Suprapubic skin (tissue), 4 donors: ENCODE data around the gene AUTS2. TPM values are rescaled to one million over a fixed set of nuclear protein-coding genes. Genes with fewer than 3 reads are reported as not detected.

Source experiments
- DNase-seq, 2 donors: peaks; one replicate each; pipeline ENCODE4 v3.0.0-alpha.2; 2019; ENCODE audit warnings: low spot score in 2 of 2
- H3K27ac ChIP-seq: fragments of 200-600 bp; sonication (generic); one replicate; pipeline ENCODE4 v1.5.1; 2019
- H3K27me3 ChIP-seq: fragments of 200-600 bp; sonication (generic); one replicate; pipeline ENCODE4 v1.5.1; 2019
- H3K36me3 ChIP-seq: fragments of 200-600 bp; sonication (generic); one replicate; pipeline ENCODE4 v1.5.1; 2019
- H3K4me1 ChIP-seq: fragments of 200-600 bp; sonication (generic); one replicate; pipeline ENCODE4 v1.5.1; 2019
- H3K4me3 ChIP-seq: fragments of 200-600 bp; sonication (generic); one replicate; pipeline ENCODE4 v1.5.1; 2019; ENCODE audit warnings: mild to moderate bottlenecking
- H3K9me3 ChIP-seq: fragments of 200-600 bp; sonication (generic); one replicate; pipeline ENCODE4 v1.5.1; 2019
- CTCF ChIP-seq, 2 donors: fragments of 200-600 bp in 1 of 2; fragments of 450-650 bp in 1 of 2; sonication (generic) in 1 of 2; IDR thresholded peaks; one replicate each; pipeline ENCODE4 v1.5.1; 2016 to 2019; ENCODE audit warnings: antibody characterized with exemption in 2 of 2, mild to moderate bottlenecking in 1 of 2, moderate library complexity in 1 of 2
- EP300 ChIP-seq: sonication (generic); formaldehyde crosslinking; IDR thresholded peaks from one replicate; pipeline ENCODE4 v1.6.1; 2017; ENCODE audit warnings: antibody characterized with exemption
- POLR2A ChIP-seq, 2 donors: fragments of 450-650 bp; IDR thresholded peaks; one replicate each; pipeline ENCODE4 v1.6.1; 2017; ENCODE audit warnings: antibody characterized with exemption in 2 of 2, mild to moderate bottlenecking in 2 of 2, moderate library complexity in 2 of 2
- POLR2AphosphoS5 ChIP-seq, 3 donors: sonication (generic); formaldehyde crosslinking; IDR thresholded peaks; one replicate each; pipeline ENCODE4 v1.6.1; 2017; ENCODE audit warnings: antibody characterized with exemption in 3 of 3
- WGBS: methylation state at CpG from one replicate; pipeline ENCODE4 v1.1.5; 2018; 5-methylcytosine and 5-hydroxymethylcytosine counted together
- total RNA-seq, 4 donors: library from RNA; depleted of rRNA; stranded (reverse); fragments of >200 nt; gene quantifications; one replicate each; pipeline ENCODE4 v1.1.0, GENCODE V29; 2016

The AUTS2 gene
- total RNA-seq, 4 donors from 2014 or later, result 31.0 to 102 (median 56.4) TPM

- TF ChIP-seq CTCF (IDR thresholded peaks at IDR 0.05) (no peak), POLR2AphosphoS5 (IDR thresholded peaks at IDR 0.05) (peak in 1 of 3 donors; percentile 19)
- no peak for DNase-seq
- peak overlapping the region; percentile 49 for H3K27ac ChIP-seq
Measured at GRCh38 chr7:70539205-70539604, 940.9 kb downstream of the AUTS2 start.

GRCh38 chr7:70539617-70540016 lies 941.3 kb downstream of the AUTS2 start:
- no peaks in the 10 kb centered on the region for H3K9me3 ChIP-seq
- no peaks in the 10 kb centered on the region for H3K36me3 ChIP-seq
- TF ChIP-seq CTCF (IDR thresholded peaks at IDR 0.05) (no peak), POLR2A (IDR thresholded peaks at IDR 0.05) (no peak), POLR2AphosphoS5 (IDR thresholded peaks at IDR 0.05) (no peak)
- peaks cover 13% of the 10 kb centered on the region for H3K4me1 ChIP-seq
- no peak overlapping the region for H3K4me3 ChIP-seq
- WGBS, result 59% methylated on average over 9 of the region's 9 CpGs
- DNase-seq, result no peak
- H3K27ac ChIP-seq, result peak overlapping the region; percentile 49
- no peaks in the 10 kb centered on the region for H3K27me3 ChIP-seq

More at GRCh38 chr7:70539205-70539604, 940.9 kb downstream of the AUTS2 start:
- H3K4me1 ChIP-seq, result peaks cover 13% of the 10 kb centered on the region
- no peaks in the 10 kb centered on the region for H3K36me3 ChIP-seq
- H3K4me3 ChIP-seq, result no peak overlapping the region
- H3K9me3 ChIP-seq, result no peaks in the 10 kb centered on the region
- H3K27me3 ChIP-seq, result no peaks in the 10 kb centered on the region

GRCh38 chr7:70540641-70541040 lies 942.4 kb downstream of the AUTS2 start:
- WGBS, result 50% methylated on average over 1 of the region's 1 CpG
- H3K4me1 ChIP-seq, result peaks cover 13% of the 10 kb centered on the region
- H3K36me3 ChIP-seq, result no peaks in the 10 kb centered on the region
- DNase-seq, result no peak
- H3K4me3 ChIP-seq, result no peak overlapping the region
- no peak overlapping the region for H3K27ac ChIP-seq
- H3K27me3 ChIP-seq, result no peaks in the 10 kb centered on the region
- H3K9me3 ChIP-seq, result no peaks in the 10 kb centered on the region
- TF ChIP-seq POLR2AphosphoS5 (IDR thresholded peaks at IDR 0.05), result no peak
- no peak for TF ChIP-seq CTCF (IDR thresholded peaks at IDR 0.05)
- TF ChIP-seq EP300, result no peak
- TF ChIP-seq POLR2A (IDR thresholded peaks at IDR 0.05), result no peak

GRCh38 chr7:70542750-70543376 lies 944.6 kb downstream of the AUTS2 start:
- H3K27ac ChIP-seq, result no peak overlapping the region
- DNase-seq, result no peak
- H3K36me3 ChIP-seq, result no peaks in the 10 kb centered on the region
- H3K27me3 ChIP-seq, result no peaks in the 10 kb centered on the region
- peaks cover 13% of the 10 kb centered on the region for H3K4me1 ChIP-seq
- TF ChIP-seq POLR2AphosphoS5 (IDR thresholded peaks at IDR 0.05), result no peak
- TF ChIP-seq CTCF (IDR thresholded peaks at IDR 0.05), result no peak
- no peak for TF ChIP-seq EP300
- TF ChIP-seq POLR2A (IDR thresholded peaks at IDR 0.05), result no peak
- H3K9me3 ChIP-seq, result no peaks in the 10 kb centered on the region
- no peak overlapping the region for H3K4me3 ChIP-seq
- 90% methylated on average over 1 of the region's 1 CpG for WGBS

- Histone ChIP-seq H3K4me1 (peaks cover 10% of the 10 kb centered on the region), H3K9me3 (no peaks in the 10 kb centered on the region), H3K36me3 (no peaks in the 10 kb centered on the region), H3K27ac (no peak overlapping the region), H3K27me3 (no peaks in the 10 kb centered on the region), H3K4me3 (no peak overlapping the region)
- no peak for TF ChIP-seq CTCF (IDR thresholded peaks at IDR 0.05)
- TF ChIP-seq POLR2AphosphoS5 (IDR thresholded peaks at IDR 0.05), result no peak
- no peak for TF ChIP-seq EP300
- no peak for TF ChIP-seq POLR2A (IDR thresholded peaks at IDR 0.05)
- no peak for DNase-seq
- WGBS, result 94% methylated on average over 2 of the region's 2 CpGs
Measured at GRCh38 chr7:70544016-70544415, 945.7 kb downstream of the AUTS2 start.
